ENCODE data around the gene SND1. TPM values are rescaled to one million over a fixed set of nuclear protein-coding genes. Genes with fewer than 3 reads are reported as not detected.

Gene SND1
- total and polyA plus RNA-seq, 2 donors from 2014 or later, result 83.0 to 154 TPM

GRCh38 chr7:128074736-128075135 is 422.7 kb downstream of the SND1 start:
- H3K9me3 ChIP-seq (ENCODE audit: control insufficient read depth in 2 of 3, insufficient read depth in 1 of 3, low read length in 3 of 3), result no peaks in the 10 kb centered on the region
- intact Hi-C loops (cut with DNase I), result no loop called here
- no peak for DNase-seq
- no peak overlapping the region for H3K9ac ChIP-seq (ENCODE audit: low read length in 3 of 3)
- no peak overlapping the region for H3K27ac ChIP-seq (ENCODE audit: low read depth in 2 of 2, low read length in 2 of 2)
- no peak for TF ChIP-seq CTCF (IDR thresholded peaks at IDR 0.05; ENCODE audit: borderline replicate concordance, extremely low read depth, insufficient read depth)
- FAIRE-seq, result no peak
- no peaks in the 10 kb centered on the region for H3K27me3 ChIP-seq (ENCODE audit: control insufficient read depth, insufficient read depth, low read length)
- H3K4me3 ChIP-seq (ENCODE audit: low read length in 3 of 3), result no peak overlapping the region
- peaks cover 0 to 3% (median 0%) of the 10 kb centered on the region in 3 donors for H3K36me3 ChIP-seq (ENCODE audit: control insufficient read depth in 2 of 3, insufficient read depth in 3 of 3, low read length in 3 of 3)
- H3K4me1 ChIP-seq (ENCODE audit: control insufficient read depth in 2 of 3, insufficient read depth in 2 of 3, low read depth in 1 of 3, low read length in 3 of 3), result peaks cover 0 to 7% (median 3%) of the 10 kb centered on the region in 3 donors

GRCh38 chr7:128075242-128076095 is 423.5 kb downstream of the SND1 start:
- FAIRE-seq (no peak), DNase-seq (peak in 4 of 5 donors; percentile 40 to 72 (median 62))
- Histone ChIP-seq H3K4me1 (ENCODE audit: control insufficient read depth in 2 of 3, insufficient read depth in 2 of 3, low read depth in 1 of 3, low read length in 3 of 3) (peaks cover 0 to 7% (median 3%) of the 10 kb centered on the region in 3 donors), H3K9ac (ENCODE audit: low read length in 3 of 3) (no peak overlapping the region), H3K4me3 (ENCODE audit: low read length in 3 of 3) (no peak overlapping the region), H3K36me3 (ENCODE audit: control insufficient read depth in 2 of 3, insufficient read depth in 3 of 3, low read length in 3 of 3) (peaks cover 0 to 3% (median 0%) of the 10 kb centered on the region in 3 donors), H3K27ac (ENCODE audit: low read depth in 2 of 2, low read length in 2 of 2) (no peak overlapping the region), H3K27me3 (ENCODE audit: control insufficient read depth, insufficient read depth, low read length) (no peaks in the 10 kb centered on the region), H3K9me3 (ENCODE audit: control insufficient read depth in 2 of 3, insufficient read depth in 1 of 3, low read length in 3 of 3) (no peaks in the 10 kb centered on the region)
- intact Hi-C loops (cut with DNase I), result no loop called here
- TF ChIP-seq CTCF (IDR thresholded peaks at IDR 0.05; ENCODE audit: borderline replicate concordance, extremely low read depth, insufficient read depth), result no peak

GRCh38 chr7:128076196-128076795 is 424.3 kb downstream of the SND1 start:
- H3K27me3 ChIP-seq (ENCODE audit: control insufficient read depth, insufficient read depth, low read length), result no peaks in the 10 kb centered on the region
- H3K4me1 ChIP-seq (ENCODE audit: control insufficient read depth in 2 of 3, insufficient read depth in 2 of 3, low read depth in 1 of 3, low read length in 3 of 3), result peaks cover 0 to 7% (median 3%) of the 10 kb centered on the region in 3 donors
- DNase-seq, result no peak
- peaks cover 0 to 3% (median 1%) of the 10 kb centered on the region in 3 donors for H3K36me3 ChIP-seq (ENCODE audit: control insufficient read depth in 2 of 3, insufficient read depth in 3 of 3, low read length in 3 of 3)
- no peaks in the 10 kb centered on the region for H3K9me3 ChIP-seq (ENCODE audit: control insufficient read depth in 2 of 3, insufficient read depth in 1 of 3, low read length in 3 of 3)
- H3K9ac ChIP-seq (ENCODE audit: low read length in 3 of 3), result no peak overlapping the region
- H3K27ac ChIP-seq (ENCODE audit: low read depth in 2 of 2, low read length in 2 of 2), result no peak overlapping the region
- FAIRE-seq, result no peak
- no peak overlapping the region for H3K4me3 ChIP-seq (ENCODE audit: low read length in 3 of 3)
- intact Hi-C loops (cut with DNase I), result no loop called here
- TF ChIP-seq CTCF (IDR thresholded peaks at IDR 0.05; ENCODE audit: borderline replicate concordance, extremely low read depth, insufficient read depth), result no peak

Measured in kidney (tissue), 14 donors.